ENCODE data around the gene KCNJ12. TPM values are rescaled to one million over a fixed set of nuclear protein-coding genes. Genes with fewer than 3 reads are reported as not detected.

The KCNJ12 gene
- total RNA-seq, 1 donor from 2014 or later: not detected

GRCh38 chr17:21376759-21377690 is 868 bp downstream of the KCNJ12 start:
- DNase-seq (ENCODE audit: low spot score): no peak
- H3K4me1 Mint-ChIP-seq (ENCODE audit: low read depth): no peaks in the 10 kb centered on the region
- no peak overlapping the region for H3K27ac Mint-ChIP-seq
- intact Hi-C loops (cut with micrococcal nuclease): loop anchor here (5.0 kb wide), 1 partner anchor 135 kb away; no protein-coding TSS in a partner anchor
- no peaks in the 10 kb centered on the region for H3K9me3 Mint-ChIP-seq
- no peaks in the 10 kb centered on the region for H3K36me3 Mint-ChIP-seq (ENCODE audit: low read depth)
- peaks cover 28% of the 10 kb centered on the region for H3K27me3 Mint-ChIP-seq (ENCODE audit: insufficient read depth)
- H3K4me3 Mint-ChIP-seq: no peak overlapping the region

- Mint-ChIP-seq H3K27me3 (ENCODE audit: insufficient read depth) (peaks cover 23% of the 10 kb centered on the region), H3K27ac (no peak overlapping the region), H3K9me3 (no peaks in the 10 kb centered on the region), H3K4me3 (no peak overlapping the region), H3K4me1 (ENCODE audit: low read depth) (no peaks in the 10 kb centered on the region), H3K36me3 (ENCODE audit: low read depth) (no peaks in the 10 kb centered on the region)
- intact Hi-C loops (cut with micrococcal nuclease): loop anchor here (5.0 kb wide), 1 partner anchor 134 kb away; no protein-coding TSS in a partner anchor
- no peak for DNase-seq (ENCODE audit: low spot score)
Measured at GRCh38 chr17:21377705-21378396, 1.7 kb downstream of the KCNJ12 start.

- Mint-ChIP-seq H3K4me3 (no peak overlapping the region), H3K4me1 (ENCODE audit: low read depth) (no peaks in the 10 kb centered on the region), H3K9me3 (no peaks in the 10 kb centered on the region), H3K27ac (no peak overlapping the region), H3K27me3 (ENCODE audit: insufficient read depth) (peaks cover 23% of the 10 kb centered on the region), H3K36me3 (ENCODE audit: low read depth) (no peaks in the 10 kb centered on the region)
- no peak for DNase-seq (ENCODE audit: low spot score)
- intact Hi-C loops (cut with micrococcal nuclease): loop anchor here (5.0 kb wide), 1 partner anchor 134 kb away; no protein-coding TSS in a partner anchor
Measured at GRCh38 chr17:21378553-21378952, 2.4 kb downstream of the KCNJ12 start.

- Mint-ChIP-seq H3K27ac (no peak overlapping the region), H3K9me3 (no peaks in the 10 kb centered on the region), H3K4me1 (ENCODE audit: low read depth) (no peaks in the 10 kb centered on the region), H3K36me3 (ENCODE audit: low read depth) (no peaks in the 10 kb centered on the region), H3K4me3 (no peak overlapping the region), H3K27me3 (ENCODE audit: insufficient read depth) (peaks cover 23% of the 10 kb centered on the region)
- DNase-seq (ENCODE audit: low spot score): no peak
- intact Hi-C loops (cut with micrococcal nuclease): loop anchor here (5.0 kb wide), 1 partner anchor 133 kb away; no protein-coding TSS in a partner anchor
Measured at GRCh38 chr17:21379080-21379711, 3.0 kb downstream of the KCNJ12 start.

GRCh38 chr17:21380659-21381058 is 4.5 kb downstream of the KCNJ12 start:
- H3K4me1 Mint-ChIP-seq (ENCODE audit: low read depth): no peaks in the 10 kb centered on the region

GRCh38 chr17:21381076-21381706 is 5.0 kb downstream of the KCNJ12 start:
- Mint-ChIP-seq H3K4me1 (ENCODE audit: low read depth) (no peaks in the 10 kb centered on the region), H3K4me3 (no peak overlapping the region), H3K27me3 (ENCODE audit: insufficient read depth) (peaks cover 11% of the 10 kb centered on the region), H3K27ac (no peak overlapping the region), H3K36me3 (ENCODE audit: low read depth) (no peaks in the 10 kb centered on the region), H3K9me3 (no peaks in the 10 kb centered on the region)
- no peak for DNase-seq (ENCODE audit: low spot score)
- intact Hi-C loops (cut with micrococcal nuclease): no loop called here

More at GRCh38 chr17:21380659-21381058, 4.5 kb downstream of the KCNJ12 start:
- no peak overlapping the region for H3K4me3 Mint-ChIP-seq
- intact Hi-C loops (cut with micrococcal nuclease): no loop called here
- no peaks in the 10 kb centered on the region for H3K9me3 Mint-ChIP-seq
- no peak overlapping the region for H3K27ac Mint-ChIP-seq
- no peaks in the 10 kb centered on the region for H3K36me3 Mint-ChIP-seq (ENCODE audit: low read depth)
- H3K27me3 Mint-ChIP-seq (ENCODE audit: insufficient read depth): peaks cover 15% of the 10 kb centered on the region
- DNase-seq (ENCODE audit: low spot score): no peak

- H3K9me3 Mint-ChIP-seq: no peaks in the 10 kb centered on the region
- no peaks in the 10 kb centered on the region for H3K4me1 Mint-ChIP-seq (ENCODE audit: low read depth)
- H3K27me3 Mint-ChIP-seq (ENCODE audit: insufficient read depth): peaks cover under 1% of the 10 kb centered on the region
- DNase-seq (ENCODE audit: low spot score): no peak
- no peaks in the 10 kb centered on the region for H3K36me3 Mint-ChIP-seq (ENCODE audit: low read depth)
- intact Hi-C loops (cut with micrococcal nuclease): no loop called here
- no peak overlapping the region for H3K4me3 Mint-ChIP-seq
- no peak overlapping the region for H3K27ac Mint-ChIP-seq
Measured at GRCh38 chr17:21382560-21383495, 6.7 kb downstream of the KCNJ12 start.

- Mint-ChIP-seq H3K4me1 (ENCODE audit: low read depth) (no peaks in the 10 kb centered on the region), H3K27ac (no peak overlapping the region), H3K27me3 (ENCODE audit: insufficient read depth) (peaks cover 2% of the 10 kb centered on the region), H3K9me3 (no peaks in the 10 kb centered on the region), H3K4me3 (no peak overlapping the region), H3K36me3 (ENCODE audit: low read depth) (no peaks in the 10 kb centered on the region)
- intact Hi-C loops (cut with micrococcal nuclease): no loop called here
- DNase-seq (ENCODE audit: low spot score): no peak
Measured at GRCh38 chr17:21385281-21385845, 9.2 kb downstream of the KCNJ12 start.

GRCh38 chr17:21387616-21388015 is 11.5 kb downstream of the KCNJ12 start:
- intact Hi-C loops (cut with micrococcal nuclease): no loop called here
- H3K27me3 Mint-ChIP-seq (ENCODE audit: insufficient read depth): peaks cover 5% of the 10 kb centered on the region
- no peaks in the 10 kb centered on the region for H3K9me3 Mint-ChIP-seq
- H3K36me3 Mint-ChIP-seq (ENCODE audit: low read depth): no peaks in the 10 kb centered on the region
- DNase-seq (ENCODE audit: low spot score): no peak
- no peak overlapping the region for H3K27ac Mint-ChIP-seq
- no peaks in the 10 kb centered on the region for H3K4me1 Mint-ChIP-seq (ENCODE audit: low read depth)
- no peak overlapping the region for H3K4me3 Mint-ChIP-seq

GRCh38 chr17:21388066-21388465 is 11.9 kb downstream of the KCNJ12 start:
- Mint-ChIP-seq H3K4me3 (no peak overlapping the region), H3K4me1 (ENCODE audit: low read depth) (no peaks in the 10 kb centered on the region), H3K36me3 (ENCODE audit: low read depth) (no peaks in the 10 kb centered on the region), H3K27ac (no peak overlapping the region), H3K27me3 (ENCODE audit: insufficient read depth) (peaks cover 5% of the 10 kb centered on the region), H3K9me3 (no peaks in the 10 kb centered on the region)
- DNase-seq (ENCODE audit: low spot score): no peak
- intact Hi-C loops (cut with micrococcal nuclease): no loop called here

GRCh38 chr17:21388944-21389343 is 12.8 kb downstream of the KCNJ12 start:
- no peak for DNase-seq (ENCODE audit: low spot score)
- H3K36me3 Mint-ChIP-seq (ENCODE audit: low read depth): no peaks in the 10 kb centered on the region
- intact Hi-C loops (cut with micrococcal nuclease): no loop called here
- H3K27ac Mint-ChIP-seq: no peak overlapping the region
- no peaks in the 10 kb centered on the region for H3K4me1 Mint-ChIP-seq (ENCODE audit: low read depth)
- H3K27me3 Mint-ChIP-seq (ENCODE audit: insufficient read depth): peaks cover 5% of the 10 kb centered on the region
- H3K4me3 Mint-ChIP-seq: no peak overlapping the region
- no peaks in the 10 kb centered on the region for H3K9me3 Mint-ChIP-seq
